RKO (cell line): ENCODE data around the gene ZDHHC7.
"Not testable (repeated sequence)": the region's sequence is repeated elsewhere in the genome, so short reads cannot be mapped to it uniquely, and the experiment has no call there.

Experiments
- DNase-seq: peaks from one replicate; pipeline ENCODE4 v3.0.0-alpha.2; 2016; ENCODE audit warnings: low spot score

Gene ZDHHC7

GRCh38 chr16:85010931-85011845, at the start of gene ZDHHC7:
Gene ZDHHC7, minus strand, starts transcription at chr16:85011535. Its CDS starts 20,917 bp downstream, at chr16:84990618.
- DNase-seq: peak; percentile 89

GRCh38 chr16:85058909-85059308, 47.6 kb upstream of the ZDHHC7 start:
- DNase-seq: no peak

- DNase-seq: no peak
These were observed 46.6 kb upstream of the ZDHHC7 start for GRCh38 chr16:85057948-85058347.

- no peak for DNase-seq
These were observed 46.0 kb upstream of the ZDHHC7 start for GRCh38 chr16:85057212-85057889.

- no peak for DNase-seq
These were observed 44.9 kb upstream of the ZDHHC7 start for GRCh38 chr16:85056211-85056748.

DNA sequence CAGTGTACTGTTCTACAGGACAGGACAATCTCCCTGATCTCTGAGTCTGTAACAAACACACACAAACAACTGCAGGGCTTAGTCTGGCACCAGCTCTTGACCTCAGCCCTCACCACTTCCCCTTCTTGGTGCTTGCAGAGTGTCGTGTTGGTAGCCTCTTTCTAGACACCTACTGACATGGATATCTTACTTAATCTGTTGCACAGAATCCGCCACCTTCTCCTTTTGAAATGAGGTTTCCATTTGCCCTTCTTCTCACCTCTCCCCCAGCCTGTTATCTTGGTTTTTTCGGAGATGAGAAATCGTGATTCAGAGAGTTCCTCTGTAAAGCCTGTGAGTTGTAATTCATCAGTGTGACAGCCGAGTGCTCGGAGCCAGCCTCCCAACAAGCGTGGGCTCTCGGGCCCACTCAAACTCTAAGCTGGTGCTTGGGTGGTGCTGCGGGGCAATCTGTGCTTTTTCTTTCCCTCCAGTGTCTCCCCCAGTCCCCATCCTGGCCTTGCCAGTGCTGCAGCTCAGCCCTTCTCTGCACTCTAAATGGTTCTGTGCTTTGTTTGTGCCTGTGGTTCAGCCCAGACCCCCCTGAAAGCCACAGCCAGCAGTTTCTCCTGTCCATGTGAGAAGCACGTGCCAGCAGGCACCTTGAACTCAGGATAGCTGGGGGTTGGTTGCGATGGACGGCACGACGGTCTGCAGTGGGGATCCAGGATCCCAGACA, 44.3 kb upstream of the ZDHHC7 start:
- DNase-seq: peak; percentile 49

- DNase-seq: no peak
These were observed 43.7 kb upstream of the ZDHHC7 start for GRCh38 chr16:85054948-85055492.

- not testable (repeated sequence) for DNase-seq
These were observed 43.0 kb upstream of the ZDHHC7 start for GRCh38 chr16:85054321-85054720.

DNA sequence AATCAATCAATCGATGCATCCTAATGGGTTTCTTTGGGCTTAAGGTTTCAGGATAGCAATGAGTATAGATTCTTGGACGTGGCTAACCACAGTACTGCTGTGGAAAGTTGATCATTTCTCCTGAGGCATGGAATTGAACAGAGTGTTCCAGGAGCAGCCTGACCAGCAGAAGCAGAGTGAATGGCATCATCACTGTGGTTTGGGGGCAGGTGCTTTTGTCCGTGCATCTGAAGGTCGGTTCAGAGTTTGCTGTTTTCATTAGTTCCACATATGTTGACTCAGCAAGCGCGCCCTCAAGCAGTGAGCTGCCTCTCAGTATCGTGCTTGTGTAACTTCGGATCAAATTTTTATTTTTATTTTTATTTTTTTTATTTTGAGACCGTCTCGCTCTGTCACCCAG, 41.2 kb upstream of the ZDHHC7 start:
- DNase-seq: no peak

- DNase-seq: no peak
These were observed 40.3 kb upstream of the ZDHHC7 start for GRCh38 chr16:85051683-85052082.

- no peak for DNase-seq
These were observed 39.8 kb upstream of the ZDHHC7 start for GRCh38 chr16:85051067-85051581.

DNA sequence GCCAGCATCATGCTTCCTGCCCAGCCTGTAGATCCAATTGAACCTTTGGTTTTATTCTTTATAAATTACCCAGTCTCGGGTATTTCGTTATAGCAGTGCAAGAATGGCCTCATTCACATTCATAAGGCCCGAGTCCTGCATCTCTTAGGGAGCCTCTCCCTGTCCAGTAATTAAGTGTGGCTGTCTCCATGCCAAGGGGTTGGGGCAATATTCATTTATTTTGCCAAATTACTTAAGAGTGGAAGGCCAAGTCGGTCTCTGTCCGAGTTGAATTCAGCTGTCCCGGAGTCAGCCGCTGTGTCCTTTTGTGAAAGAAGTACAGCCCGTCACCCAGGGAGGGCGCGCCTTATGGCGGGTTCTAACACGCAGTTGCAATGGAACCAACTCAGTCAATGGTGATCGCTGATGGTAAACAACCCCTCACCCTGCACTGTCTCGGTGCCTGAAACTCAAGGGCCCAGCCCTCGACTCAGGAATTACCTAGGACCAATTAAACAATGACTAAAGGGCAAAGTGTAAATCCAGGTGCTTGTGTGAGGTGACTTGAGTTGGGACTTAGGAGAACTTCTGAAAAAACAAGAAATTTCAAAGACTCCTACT, 38.5 kb upstream of the ZDHHC7 start:
- no peak for DNase-seq

- no peak for DNase-seq
These were observed 37.7 kb upstream of the ZDHHC7 start for GRCh38 chr16:85048921-85049562.

- DNase-seq: no peak
These were observed 36.6 kb upstream of the ZDHHC7 start for GRCh38 chr16:85047867-85048455.

- DNase-seq: no peak
These were observed 35.9 kb upstream of the ZDHHC7 start for GRCh38 chr16:85046931-85047866.

DNA sequence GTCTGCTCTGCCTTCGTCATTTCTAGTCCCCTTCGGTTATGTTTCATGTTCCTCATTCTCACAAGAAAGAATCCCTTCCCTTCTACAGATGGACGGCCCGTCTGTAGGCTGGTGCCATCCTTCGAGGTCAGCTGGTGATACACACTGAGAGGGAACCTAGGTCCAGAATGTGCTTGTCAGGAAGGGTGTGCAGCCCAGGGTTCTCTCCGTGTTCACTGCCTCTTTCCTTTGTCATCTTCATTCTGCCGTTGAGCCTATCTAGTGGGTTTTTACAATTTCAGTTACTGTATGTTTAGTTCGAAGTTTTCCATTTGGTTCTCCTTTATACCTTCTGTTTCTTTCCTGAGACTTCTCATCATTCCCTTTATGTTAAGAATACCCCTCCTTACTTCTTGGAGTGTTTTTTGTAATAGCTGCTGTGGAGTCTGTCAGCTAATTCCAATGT, 35.2 kb upstream of the ZDHHC7 start:
- DNase-seq: no peak

DNA sequence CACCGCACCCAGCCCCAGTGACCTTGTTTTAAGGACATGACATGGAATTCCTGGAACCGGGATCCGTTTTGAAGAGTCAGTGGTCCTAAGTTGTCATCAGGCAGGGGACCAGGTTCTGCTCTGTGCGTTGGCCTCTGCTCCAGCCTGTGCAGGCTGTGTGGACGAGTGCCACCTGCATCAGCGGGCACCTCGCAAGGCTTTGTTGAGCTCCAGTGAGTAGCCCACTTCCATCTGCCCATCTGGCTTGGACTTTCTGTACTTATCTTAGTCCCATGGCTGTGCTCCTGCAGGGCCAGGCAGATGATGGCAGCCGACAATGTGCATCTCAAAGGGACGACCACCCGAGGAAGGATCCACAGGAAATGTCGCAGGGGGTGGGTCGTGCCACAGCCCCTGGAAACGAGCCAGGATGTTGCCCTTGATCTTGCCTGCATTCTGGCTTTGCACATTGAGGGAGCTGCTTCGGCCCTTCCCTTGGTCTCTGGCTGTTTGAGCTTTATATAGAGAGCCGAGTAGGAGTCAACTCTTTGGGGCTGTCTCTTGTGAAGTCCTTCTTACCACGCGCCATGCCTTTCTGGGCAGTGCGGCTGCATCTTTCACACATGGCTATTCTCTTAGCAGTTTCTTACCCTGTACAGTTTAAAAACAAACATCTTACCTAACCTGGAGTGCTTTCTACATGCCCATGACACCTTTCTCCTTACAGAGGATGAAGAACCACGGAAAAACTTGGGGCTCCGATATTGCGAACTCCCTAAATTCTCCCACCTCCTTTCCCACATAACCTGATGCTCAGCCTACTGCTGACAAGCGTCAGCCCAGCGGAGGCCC, 34.5 kb upstream of the ZDHHC7 start:
- DNase-seq: no peak

DNA sequence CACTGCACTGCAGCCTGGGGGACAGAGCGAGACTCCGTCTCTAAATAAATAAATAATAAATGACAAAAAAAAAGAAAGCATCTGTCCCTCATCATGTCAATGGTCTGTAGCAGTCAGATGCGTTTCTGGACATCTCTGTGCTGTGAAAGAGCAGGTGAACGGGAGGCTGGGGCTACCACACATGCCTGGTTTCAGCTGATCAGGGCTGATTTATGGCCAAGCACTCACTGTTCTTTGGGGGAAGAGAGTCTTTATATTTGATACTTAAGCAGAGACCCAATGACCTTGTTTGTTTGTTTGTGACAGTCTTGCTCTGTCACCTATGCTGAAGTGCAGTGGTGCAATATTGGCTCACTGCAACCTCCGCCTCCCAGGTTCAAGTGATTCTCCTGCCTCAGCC, 33.7 kb upstream of the ZDHHC7 start:
- no peak for DNase-seq
